CD14-positive monocyte (primary cell): ENCODE results near the gene NHERF2. TPM values are rescaled to one million over a fixed set of nuclear protein-coding genes. Genes with fewer than 3 reads are reported as not detected.

Experiments used
- DNase-seq, 3 donors: peaks; one replicate each; pipeline ENCODE4 v3.0.0-alpha.2; 2011 to 2022
- H2AFZ ChIP-seq: 2 replicates; pipeline ENCODE4 v1.6.0; 2012; ENCODE audit warnings: mild to moderate bottlenecking, low read depth, low read length, inconsistent platforms; ENCODE audit not compliant: insufficient read depth, poor library complexity, severe bottlenecking
- H3K27ac ChIP-seq, 2 donors: 1 replicate in 1 of 2; 2 replicates in 1 of 2; pipeline ENCODE4 v1.5.1; 2012 to 2013; ENCODE audit warnings: low read length in 2 of 2, control low read depth in 1 of 2, inconsistent platforms in 1 of 2, low read depth in 1 of 2, mild to moderate bottlenecking in 1 of 2
- H3K27me3 ChIP-seq, 2 donors: one replicate each; pipeline versions ENCODE4 v1.6.0 to v1.6.1; 2011 to 2013; ENCODE audit warnings: low read length in 2 of 2; ENCODE audit not compliant: control insufficient read depth in 2 of 2, insufficient read depth in 2 of 2
- H3K36me3 ChIP-seq, 2 donors: replicated peaks in 1 of 2; 1 replicate in 1 of 2; 2 replicates in 1 of 2; pipeline versions ENCODE4 v1.5.1 to v1.6.1; 2012 to 2013; ENCODE audit warnings: low read length in 2 of 2, control low read depth in 1 of 2, inconsistent platforms in 1 of 2, mild to moderate bottlenecking in 1 of 2; ENCODE audit not compliant: insufficient read depth in 2 of 2, control insufficient read depth in 1 of 2
- H3K4me1 ChIP-seq, 2 donors: 1 replicate in 1 of 2; 2 replicates in 1 of 2; pipeline versions ENCODE4 v1.5.1 to v1.6.1; 2012 to 2013; ENCODE audit warnings: low read length in 2 of 2, control low read depth in 1 of 2, inconsistent platforms in 1 of 2, mild to moderate bottlenecking in 1 of 2, moderate library complexity in 1 of 2; ENCODE audit not compliant: insufficient read depth in 2 of 2, control insufficient read depth in 1 of 2
- H3K4me2 ChIP-seq: replicated peaks from 2 replicates; pipeline ENCODE3; 2012; ENCODE audit warnings: low read length, moderate library complexity, mild to moderate bottlenecking; ENCODE audit not compliant: poor library complexity, severe bottlenecking; ENCODE audit errors: extremely low read depth
- H3K4me3 ChIP-seq, 3 experiments: fragments of 200-600 bp in 1 of 3; sonication (generic) in 1 of 3; replicated peaks in 1 of 3; 1 replicate in 2 of 3; 2 replicates in 1 of 3; pipeline ENCODE4 v1.5.1; 2011 to 2013; ENCODE audit warnings: low read length in 3 of 3, mild to moderate bottlenecking in 3 of 3, control low read depth in 2 of 3, low read depth in 2 of 3, inconsistent platforms in 1 of 3, moderate library complexity in 1 of 3
- H3K79me2 ChIP-seq: 2 replicates; pipeline ENCODE4 v1.6.0; 2012; ENCODE audit warnings: mild to moderate bottlenecking, control low read depth, inconsistent platforms, low read length, moderate library complexity; ENCODE audit not compliant: insufficient read depth
- H3K9ac ChIP-seq: 2 replicates; pipeline ENCODE4 v1.6.0; 2017; ENCODE audit warnings: low read length, mild to moderate bottlenecking; ENCODE audit not compliant: insufficient read depth, poor library complexity, severe bottlenecking
- H3K9me3 ChIP-seq, 2 donors: replicated peaks in 1 of 2; 1 replicate in 1 of 2; 2 replicates in 1 of 2; pipeline versions ENCODE4 v1.5.1 to v1.6.1; 2012 to 2013; ENCODE audit warnings: low read length in 2 of 2, control low read depth in 1 of 2; ENCODE audit not compliant: control insufficient read depth in 1 of 2, insufficient read depth in 1 of 2
- H4K20me1 ChIP-seq: 2 replicates; pipeline ENCODE4 v1.6.0; 2012; ENCODE audit warnings: mild to moderate bottlenecking, low read length, control low read depth, moderate library complexity; ENCODE audit not compliant: insufficient read depth
- H3K27ac Mint-ChIP-seq, 7 donors: one replicate each; pipeline ENCODE4 v1.8.0; 2020; ENCODE audit warnings: mild to moderate bottlenecking in 7 of 7, mixed read lengths in 7 of 7, moderate library complexity in 6 of 7, inconsistent platforms in 2 of 7
- H3K27me3 Mint-ChIP-seq, 3 donors: one replicate each; pipeline ENCODE4 v1.8.0; 2021 to 2022; ENCODE audit warnings: low read depth in 3 of 3, mild to moderate bottlenecking in 3 of 3, mixed read lengths in 3 of 3, moderate library complexity in 3 of 3, inconsistent platforms in 1 of 3
- H3K36me3 Mint-ChIP-seq, 2 donors: one replicate each; pipeline ENCODE4 v1.8.0; 2020; ENCODE audit warnings: mixed read lengths in 2 of 2, inconsistent platforms in 1 of 2, mild to moderate bottlenecking in 1 of 2
- H3K4me1 Mint-ChIP-seq: one replicate; pipeline ENCODE4 v1.8.0; 2020; ENCODE audit warnings: mild to moderate bottlenecking, mixed read lengths
- H3K4me3 Mint-ChIP-seq, 2 donors: one replicate each; pipeline ENCODE4 v1.8.0; 2020; ENCODE audit warnings: mild to moderate bottlenecking in 2 of 2, mixed read lengths in 2 of 2, moderate library complexity in 1 of 2
- H3K9me3 Mint-ChIP-seq, 7 donors: one replicate each; pipeline ENCODE4 v1.8.0; 2020 to 2022; ENCODE audit warnings: mixed read lengths in 7 of 7, mild to moderate bottlenecking in 6 of 7, moderate library complexity in 6 of 7, inconsistent platforms in 2 of 7
- CTCF ChIP-seq: fragments of 200-600 bp; IDR thresholded peaks from one replicate; pipeline ENCODE4 v1.8.0; 2022; ENCODE audit warnings: antibody characterized with exemption, mild to moderate bottlenecking
- WGBS: methylation state at CpG from one replicate; pipeline ENCODE4 v1.1.5; 2013; ENCODE audit warnings: missing lambda C conversion rate; ENCODE audit not compliant: insufficient coverage; 5-methylcytosine and 5-hydroxymethylcytosine counted together
- intact Hi-C, 2 donors: fragments of 100-400 bp; cut with micrococcal nuclease; formaldehyde crosslinking; loops; one replicate each; pipeline versions ENCODE4 v1.15.0 to v1.15.1; 2023
- polyA plus RNA-seq, 3 donors: library from polyadenylated mRNA; depleted of rRNA in 1 of 3; unstranded in 2 of 3; stranded (reverse) in 1 of 3; fragments of 300-500 nt in 2 of 3; fragments of >200 nt in 1 of 3; fragmentation: Illumina TruSeq in 2 of 3; gene quantifications; 1 replicate in 2 of 3; 2 replicates in 1 of 3; pipeline ENCODE4 v1.2.3, GENCODE V29; 2012 to 2021

The NHERF2 gene
- polyA plus RNA-seq, 3 donors: 0.66 to 8.2 (median 0.78) TPM

GRCh38 chr16:2024032-2024420 is 2.7 kb upstream of the NHERF2 start:
- no peak overlapping the region for H3K4me3 ChIP-seq
- no peak overlapping the region for H3K9ac ChIP-seq
- 83% methylated on average over 10 of the region's 12 CpGs for WGBS
- no peak for DNase-seq
- H3K27me3 ChIP-seq: peaks cover 20 to 65% of the 10 kb centered on the region in 2 donors
- H3K4me1 Mint-ChIP-seq: peaks cover 23% of the 10 kb centered on the region
- peaks cover 15 to 32% of the 10 kb centered on the region in 2 donors for H3K4me1 ChIP-seq
- H3K79me2 ChIP-seq: no peaks in the 10 kb centered on the region
- intact Hi-C loops: loop anchor here in 1 of 2 donors (5.0 kb wide), 1 partner anchor 128 kb away; no protein-coding TSS in a partner anchor
- peaks cover 0 to 9% of the 10 kb centered on the region in 2 donors for H3K9me3 ChIP-seq
- TF ChIP-seq CTCF: no peak
- no peaks in the 10 kb centered on the region for H4K20me1 ChIP-seq
- no peaks in the 10 kb centered on the region for H3K36me3 ChIP-seq
- peaks cover 3 to 18% (median 9%) of the 10 kb centered on the region in 7 donors for H3K9me3 Mint-ChIP-seq
- H3K36me3 Mint-ChIP-seq: peaks cover 5 to 6% of the 10 kb centered on the region in 2 donors
- H3K4me2 ChIP-seq: peak overlapping the region; percentile 80
- no peak overlapping the region for H2AFZ ChIP-seq
- no peak overlapping the region for H3K27ac ChIP-seq
- peak overlapping the region in 1 of 2 donors; percentile 69 for H3K4me3 Mint-ChIP-seq
- H3K27me3 Mint-ChIP-seq: peaks cover 53 to 80% (median 72%) of the 10 kb centered on the region in 3 donors
- peak overlapping the region in 1 of 7 donors; percentile 68 for H3K27ac Mint-ChIP-seq

GRCh38 chr16:2025251-2025650 is 1.5 kb upstream of the NHERF2 start:
- Histone ChIP-seq H3K9me3 (peaks cover 0 to 9% of the 10 kb centered on the region in 2 donors), H3K27ac (no peak overlapping the region), H3K79me2 (no peaks in the 10 kb centered on the region), H3K9ac (no peak overlapping the region), H4K20me1 (no peaks in the 10 kb centered on the region), H3K4me1 (peaks cover 15 to 26% of the 10 kb centered on the region in 2 donors), H3K27me3 (peaks cover 11 to 56% of the 10 kb centered on the region in 2 donors), H2AFZ (no peak overlapping the region), H3K4me2 (no peak overlapping the region), H3K36me3 (no peaks in the 10 kb centered on the region), H3K4me3 (no peak overlapping the region)
- H3K9me3 Mint-ChIP-seq: peaks cover 3 to 16% (median 9%) of the 10 kb centered on the region in 7 donors
- WGBS: 91% methylated on average over 8 of the region's 14 CpGs
- TF ChIP-seq CTCF: no peak
- intact Hi-C loops: loop anchor here in 1 of 2 donors (5.0 kb wide), 1 partner anchor 122 kb away; the partner anchor contains the start of gene RAB26
- H3K27ac Mint-ChIP-seq: no peak overlapping the region
- H3K4me3 Mint-ChIP-seq: peak overlapping the region in 1 of 2 donors; percentile 78
- H3K4me1 Mint-ChIP-seq: peaks cover 23% of the 10 kb centered on the region
- H3K36me3 Mint-ChIP-seq: peaks cover 5 to 6% of the 10 kb centered on the region in 2 donors
- H3K27me3 Mint-ChIP-seq: peaks cover 50 to 73% (median 67%) of the 10 kb centered on the region in 3 donors
- DNase-seq: no peak
